Limb (tissue), 2 donors: ENCODE results near the gene FRMD6.

Experiments
- DNase-seq, 2 donors: peaks; one replicate each; pipeline ENCODE4 v3.0.0-alpha.2; 2016; ENCODE audit errors: extremely low spot score in 2 of 2

The FRMD6 gene

DNA sequence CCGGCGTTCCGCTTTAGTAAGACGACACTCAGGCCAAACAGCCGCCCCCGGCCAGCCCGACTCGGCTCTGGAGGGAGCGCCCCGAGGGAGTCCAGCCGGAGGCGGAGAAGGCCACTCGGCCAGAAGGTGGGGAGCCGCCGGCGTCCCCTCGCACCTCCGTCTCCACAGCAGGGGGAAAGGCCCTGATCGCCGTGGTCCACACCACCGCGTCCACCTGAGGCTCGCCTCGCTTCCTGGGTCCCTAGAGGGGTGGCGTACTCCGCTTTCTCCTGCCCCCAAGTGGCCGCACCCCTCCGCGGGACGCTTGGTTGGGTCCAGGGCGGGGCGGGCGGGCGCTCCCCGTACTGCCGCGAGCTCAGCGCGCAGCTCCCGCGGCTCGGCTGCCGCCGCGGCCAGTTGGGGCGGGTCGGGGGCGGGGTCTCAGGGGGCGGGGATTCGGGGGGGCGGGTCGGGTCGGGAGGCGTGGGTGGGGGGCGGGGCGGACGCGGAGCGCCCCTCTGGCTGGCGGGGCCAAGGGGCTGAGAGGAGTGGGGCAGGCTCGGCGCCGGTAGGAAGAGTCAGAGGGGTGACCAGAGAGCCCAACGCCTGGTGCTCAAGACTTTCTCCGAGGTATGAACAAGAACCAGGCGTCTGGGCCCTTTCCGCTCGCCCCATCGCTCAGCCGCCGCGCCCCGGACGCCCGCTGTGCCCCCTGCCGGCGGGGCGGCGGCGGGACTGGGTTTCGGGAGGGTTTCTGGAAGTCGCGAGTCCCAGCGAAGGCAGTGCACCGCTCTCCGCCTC, at the start of gene FRMD6:
Gene FRMD6, plus strand, starts transcription at position 523 of the 780 bp plus-strand sequence. CDS start 37,927 bp downstream, outside the sequence.
- peak; percentile 88 to 92 for DNase-seq

GRCh38 chr14:51602310-51602709, 49.4 kb upstream of the FRMD6 start:
- DNase-seq, result no peak

DNA sequence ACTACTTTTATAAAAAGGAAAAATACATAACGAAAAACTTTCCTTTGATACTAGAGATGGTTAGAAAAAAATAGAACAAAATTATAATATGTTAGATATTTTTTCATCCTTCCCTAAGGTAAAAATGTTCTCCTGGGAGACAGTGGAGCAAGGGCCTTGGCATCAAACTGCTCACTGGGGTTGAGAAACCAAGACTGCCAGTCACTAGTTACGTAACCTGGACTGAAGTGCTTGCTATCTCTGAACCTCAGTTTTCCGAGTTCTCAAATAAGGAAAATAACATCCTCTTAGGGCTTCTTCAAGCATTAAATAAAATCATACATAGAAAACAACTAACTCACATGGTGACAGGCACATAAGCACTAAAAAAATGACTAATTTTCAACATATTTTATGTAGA, 48.2 kb upstream of the FRMD6 start:
- DNase-seq, result no peak

- DNase-seq, result no peak
Observed at GRCh38 chr14:51604073-51604472, 47.6 kb upstream of the FRMD6 start.

GRCh38 chr14:51605575-51605974, 46.1 kb upstream of the FRMD6 start:
- DNase-seq, result no peak

DNA sequence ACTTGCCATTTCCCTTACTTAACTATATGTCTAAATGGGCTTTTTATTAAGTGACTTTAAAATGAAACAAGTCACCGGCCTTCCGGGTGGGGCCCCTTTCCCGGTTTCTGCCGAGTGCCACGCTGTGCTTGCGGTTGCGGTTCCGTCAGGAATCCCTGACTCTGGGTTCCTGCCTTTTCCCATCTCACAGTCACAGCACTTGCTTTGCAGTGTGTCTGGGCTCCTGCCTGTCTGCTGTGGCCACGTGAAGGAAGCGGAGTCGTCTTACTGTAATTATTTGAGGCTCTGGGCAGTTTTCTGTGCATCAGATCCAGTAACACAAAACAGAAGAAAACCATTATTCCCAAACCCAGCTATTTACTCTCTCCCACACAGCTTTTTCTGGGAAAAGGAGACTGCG, 44.0 kb upstream of the FRMD6 start:
- DNase-seq, result peak in 1 of 2 donors; percentile 64

GRCh38 chr14:51609251-51609954, 42.3 kb upstream of the FRMD6 start:
- DNase-seq, result no peak

DNA sequence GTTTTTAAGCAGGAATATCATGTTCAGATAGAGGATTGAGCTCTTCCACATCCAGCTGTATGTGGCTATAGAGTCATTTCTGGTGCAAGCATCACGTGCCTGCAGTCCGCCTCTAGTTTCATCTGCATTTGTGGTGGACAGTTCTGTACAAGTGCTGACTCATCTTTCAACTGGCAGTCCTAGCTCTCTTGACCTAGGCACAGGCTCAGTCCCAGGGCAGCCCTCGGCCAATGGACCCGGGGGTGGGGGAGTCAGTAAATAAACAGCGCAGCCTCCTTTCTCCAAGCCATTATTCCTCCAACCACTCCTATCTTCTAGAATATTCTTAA, 41.8 kb upstream of the FRMD6 start:
- no peak for DNase-seq

GRCh38 chr14:51610771-51611170, 40.9 kb upstream of the FRMD6 start:
- DNase-seq, result no peak

DNA sequence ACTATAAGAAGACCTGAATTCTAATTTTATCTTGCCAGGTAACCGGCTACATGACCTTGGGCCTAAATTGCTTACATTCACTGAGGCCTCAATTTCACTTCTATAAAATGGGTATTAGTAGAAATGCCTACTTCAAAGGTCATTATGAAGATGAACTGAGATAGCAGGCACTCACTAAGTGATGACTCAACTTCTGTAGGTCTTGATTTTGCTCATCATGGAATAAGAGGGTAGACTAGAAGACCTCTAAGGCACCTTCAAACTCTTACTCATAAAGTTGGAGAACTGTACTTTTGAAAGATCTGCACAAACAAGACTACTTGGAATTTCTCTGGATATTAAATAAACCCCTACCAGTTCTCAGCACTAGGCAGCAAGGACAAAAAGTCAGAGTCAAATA, 39.3 kb upstream of the FRMD6 start:
- no peak for DNase-seq

DNA sequence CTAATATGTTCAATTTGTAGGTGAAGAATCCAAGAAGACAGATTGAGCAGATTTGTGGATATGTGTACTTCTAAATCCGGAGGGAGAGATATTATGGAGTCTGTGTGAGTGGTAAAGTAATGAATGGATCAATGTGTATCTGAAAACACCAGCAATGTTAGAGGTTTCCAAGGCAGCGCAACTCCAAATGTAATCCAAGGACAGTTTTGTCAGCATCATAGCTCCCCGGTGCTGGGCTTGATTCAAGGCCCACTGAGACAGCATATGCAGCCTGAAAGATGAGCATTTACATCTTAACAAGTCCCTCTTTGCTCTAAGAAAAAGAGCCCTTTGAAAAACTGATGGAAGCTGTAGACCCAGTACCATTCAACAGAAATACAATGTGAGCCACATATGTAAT, 38.3 kb upstream of the FRMD6 start:
- no peak for DNase-seq

GRCh38 chr14:51614707-51615106, 37.0 kb upstream of the FRMD6 start:
- DNase-seq, result no peak

DNA sequence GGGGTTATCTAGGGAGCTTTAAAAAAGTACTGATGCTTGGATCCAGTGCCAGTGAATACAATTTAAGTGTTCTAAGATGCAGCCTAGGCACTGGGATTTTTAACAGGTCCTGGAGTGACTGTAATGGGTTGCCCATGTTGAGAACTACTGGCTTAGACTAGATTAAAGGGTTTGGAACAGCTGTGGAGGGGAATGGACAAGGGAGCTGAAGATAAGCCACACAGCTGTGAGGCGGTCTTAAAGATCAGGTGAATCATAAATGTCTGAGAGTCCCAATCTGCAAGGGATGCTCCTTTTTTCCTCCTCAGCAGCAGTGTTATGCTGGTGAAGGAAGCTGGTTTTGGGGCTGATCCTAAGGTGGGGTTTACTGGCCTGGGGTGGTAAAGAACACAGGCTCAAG, 35.5 kb upstream of the FRMD6 start:
- DNase-seq, result no peak

DNA sequence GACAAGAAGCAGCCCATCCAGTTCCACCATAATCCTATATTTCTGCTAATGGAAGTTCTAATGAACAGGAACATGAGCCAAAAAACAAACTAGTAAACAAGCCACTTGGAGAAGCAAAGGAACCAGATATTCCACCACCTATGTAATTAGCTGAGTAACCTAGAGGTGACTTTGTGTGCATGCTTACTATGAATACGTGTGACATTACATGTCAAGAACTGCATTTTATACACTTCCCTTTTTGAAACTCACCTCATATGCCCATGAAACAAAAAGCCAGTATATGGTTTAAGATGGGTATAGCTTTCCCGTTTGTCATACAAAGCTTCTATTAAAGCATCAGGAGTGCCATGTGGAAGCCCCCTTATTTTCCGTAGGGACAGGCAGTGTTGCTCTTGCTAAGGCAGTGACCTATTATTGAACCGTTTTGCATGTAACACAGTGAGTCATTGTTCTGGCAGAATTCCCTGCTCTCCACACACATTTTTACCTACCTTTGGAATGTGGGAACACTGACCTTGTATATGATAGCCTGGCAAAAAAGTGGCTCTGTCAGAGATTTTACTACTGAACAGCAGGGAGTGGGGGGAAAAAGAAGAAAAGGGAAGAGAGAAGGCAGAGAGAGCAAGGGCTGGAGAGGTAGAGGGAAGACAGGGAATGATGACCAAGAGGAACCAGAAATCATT, 34.8 kb upstream of the FRMD6 start:
- peak in 1 of 2 donors; percentile 34 for DNase-seq

GRCh38 chr14:51619561-51619960, 32.1 kb upstream of the FRMD6 start:
- peak in 1 of 2 donors; percentile 75 for DNase-seq

GRCh38 chr14:51620056-51620455, 31.7 kb upstream of the FRMD6 start:
- DNase-seq, result no peak

DNA sequence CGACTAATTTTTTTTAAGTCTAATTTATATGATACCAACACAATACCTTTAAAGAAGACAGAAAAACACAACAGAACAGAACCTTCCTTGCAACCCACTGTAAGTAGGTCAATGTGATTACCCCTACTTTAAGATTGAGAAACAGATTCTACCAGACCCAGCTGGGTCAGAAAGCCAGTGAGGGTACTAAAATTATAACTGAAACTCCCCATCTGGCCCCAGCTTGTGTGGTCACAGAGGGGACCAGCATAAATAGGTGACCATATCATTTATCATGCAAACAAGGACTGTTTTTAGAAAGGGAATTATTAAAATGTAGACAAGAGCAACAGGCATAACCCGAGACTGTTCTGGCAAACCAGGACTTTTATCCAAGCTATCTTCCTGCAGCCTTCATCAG, 30.1 kb upstream of the FRMD6 start:
- no peak for DNase-seq

- DNase-seq, result no peak
Observed at GRCh38 chr14:51622376-51622775, 29.3 kb upstream of the FRMD6 start.

DNA sequence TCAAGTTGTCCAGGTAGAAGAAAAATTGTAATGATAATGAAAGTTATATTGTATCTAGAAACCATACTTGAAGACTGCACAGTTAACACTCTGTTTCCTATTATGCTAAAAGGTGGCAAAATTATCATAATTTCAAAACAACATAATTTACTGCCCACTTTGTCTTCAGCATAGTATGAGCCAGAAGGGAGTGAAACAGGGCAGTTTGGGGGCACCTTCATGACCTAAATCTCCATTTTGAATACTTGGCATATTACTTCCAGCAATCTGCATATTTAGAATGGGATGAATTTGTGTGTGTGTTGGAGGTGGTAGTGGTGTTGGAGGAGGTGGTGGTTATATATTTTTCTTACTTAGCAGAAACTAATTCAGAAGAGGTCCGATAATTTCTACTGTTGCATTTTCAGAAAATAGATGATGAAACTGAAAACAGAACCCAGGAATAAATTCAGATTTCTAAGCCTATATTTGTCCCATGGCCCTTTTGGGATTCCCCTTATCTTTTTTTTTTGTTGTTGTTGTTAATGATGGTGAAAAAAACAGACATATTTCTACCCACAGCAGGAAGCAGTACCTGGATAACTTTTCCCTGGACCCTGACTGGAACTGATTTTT, 26.6 kb upstream of the FRMD6 start:
- no peak for DNase-seq

- DNase-seq, result no peak
Observed at GRCh38 chr14:51626185-51626584, 25.5 kb upstream of the FRMD6 start.

DNA sequence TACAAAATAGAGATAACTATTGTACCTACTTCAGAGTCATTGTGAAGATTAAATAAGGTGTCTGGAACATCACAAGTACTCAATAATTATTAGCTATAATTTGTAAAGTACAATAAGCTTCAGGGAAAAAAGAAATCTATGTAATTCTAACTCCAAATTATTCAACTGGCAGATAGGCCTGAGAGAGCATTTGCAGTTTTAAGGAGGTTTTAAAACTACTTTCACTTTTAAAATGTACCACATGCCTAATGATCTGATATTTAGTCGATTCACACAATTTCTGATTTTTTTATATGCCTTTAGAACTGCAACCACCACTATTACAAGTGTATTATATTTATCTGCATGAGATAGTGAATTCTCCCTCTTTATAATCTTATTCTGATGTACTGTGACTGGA, 24.9 kb upstream of the FRMD6 start:
- DNase-seq, result no peak

DNA sequence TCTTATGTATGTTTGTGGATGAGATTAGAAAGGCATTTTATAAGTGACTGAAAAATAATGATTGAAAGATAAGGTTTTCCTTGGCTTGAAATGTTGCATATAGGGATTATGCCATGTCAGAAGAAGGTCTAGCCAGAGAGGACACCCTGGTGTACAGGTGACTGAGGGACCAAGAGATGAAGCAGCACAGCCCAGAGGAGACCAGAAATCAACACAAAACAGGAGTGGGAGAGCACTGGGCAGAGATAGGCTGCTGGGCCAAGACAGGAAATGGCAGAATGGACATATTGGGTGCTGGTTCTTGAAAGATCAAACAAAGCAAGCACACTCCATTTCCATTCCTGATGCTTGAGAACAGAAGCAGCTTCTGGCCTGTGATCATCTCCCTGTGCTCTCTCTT, 24.4 kb upstream of the FRMD6 start:
- no peak for DNase-seq
